Mesenchymal stem cell (in vitro differentiated cells and primary cell): ENCODE data around the gene SETSIP.

Experiments
- DNase-seq: peaks from one replicate; pipeline ENCODE4 v3.0.0-alpha.2; 2013
- H2AFZ ChIP-seq: one replicate; pipeline ENCODE4 v1.6.1; 2013; ENCODE audit warnings: low read depth, mild to moderate bottlenecking, control low read depth, inconsistent platforms, low read length, moderate library complexity
- H2AK5ac ChIP-seq: 2 replicates; pipeline ENCODE4 v1.6.1; 2013; ENCODE audit warnings: low read length, moderate library complexity, mild to moderate bottlenecking, inconsistent platforms; ENCODE audit not compliant: severe bottlenecking
- H2BK120ac ChIP-seq: one replicate; pipeline ENCODE4 v1.6.1; 2013; ENCODE audit warnings: low read depth, mild to moderate bottlenecking, inconsistent platforms, low read length, moderate library complexity
- H2BK12ac ChIP-seq, 2 experiments: one replicate each; pipeline ENCODE4 v1.6.1; 2013; ENCODE audit warnings: inconsistent platforms in 2 of 2, low read length in 2 of 2, mild to moderate bottlenecking in 2 of 2, moderate library complexity in 2 of 2, control low read depth in 1 of 2
- H2BK15ac ChIP-seq: one replicate; pipeline ENCODE4 v1.6.1; 2013; ENCODE audit warnings: mild to moderate bottlenecking, low read depth, inconsistent platforms; ENCODE audit not compliant: poor library complexity, severe bottlenecking
- H2BK5ac ChIP-seq: 2 replicates; pipeline ENCODE4 v1.6.1; 2013; ENCODE audit warnings: low read depth, mild to moderate bottlenecking, low read length, control low read depth, inconsistent platforms; ENCODE audit not compliant: poor library complexity, severe bottlenecking
- H3K14ac ChIP-seq, 2 experiments: one replicate each; pipeline ENCODE4 v1.6.1; 2013; ENCODE audit warnings: inconsistent platforms in 2 of 2, low read length in 2 of 2, control low read depth in 1 of 2, mild to moderate bottlenecking in 1 of 2, moderate library complexity in 1 of 2
- H3K18ac ChIP-seq, 2 experiments: one replicate each; pipeline ENCODE4 v1.6.1; 2013; ENCODE audit warnings: inconsistent platforms in 2 of 2, low read length in 2 of 2, control low read depth in 1 of 2, low read depth in 1 of 2, mild to moderate bottlenecking in 1 of 2
- H3K23ac ChIP-seq, 2 experiments: one replicate each; pipeline ENCODE4 v1.6.1; 2013; ENCODE audit warnings: inconsistent platforms in 2 of 2, low read length in 2 of 2, mild to moderate bottlenecking in 2 of 2, moderate library complexity in 2 of 2, control low read depth in 1 of 2
- H3K27ac ChIP-seq: 2 replicates; pipeline ENCODE4 v1.5.1; 2013; ENCODE audit warnings: mild to moderate bottlenecking, moderate library complexity, low read length, control low read depth, inconsistent platforms; ENCODE audit not compliant: poor library complexity, severe bottlenecking
- H3K27me3 ChIP-seq, 2 experiments: 2 replicates each; pipeline versions ENCODE4 v1.6.1 to v1.7.0; 2013; ENCODE audit warnings: low read length in 2 of 2, mild to moderate bottlenecking in 2 of 2, moderate library complexity in 2 of 2, control low read depth in 1 of 2, inconsistent platforms in 1 of 2; ENCODE audit not compliant: control insufficient read depth in 1 of 2, insufficient read depth in 1 of 2
- H3K36me3 ChIP-seq, 2 experiments: 2 replicates each; pipeline versions ENCODE4 v1.6.1 to v1.7.0; 2013; ENCODE audit warnings: low read length in 2 of 2, control low read depth in 1 of 2, inconsistent platforms in 1 of 2, low read depth in 1 of 2, mild to moderate bottlenecking in 1 of 2; ENCODE audit not compliant: insufficient read depth in 2 of 2, control insufficient read depth in 1 of 2
- H3K4ac ChIP-seq, 2 experiments: one replicate each; pipeline ENCODE4 v1.6.1; 2013; ENCODE audit warnings: inconsistent platforms in 2 of 2, low read length in 2 of 2, mild to moderate bottlenecking in 2 of 2, moderate library complexity in 2 of 2, control low read depth in 1 of 2, low read depth in 1 of 2
- H3K4me1 ChIP-seq: 2 replicates; pipeline ENCODE4 v1.6.1; 2013; ENCODE audit warnings: low read depth, low read length, control low read depth; ENCODE audit not compliant: control insufficient read depth, insufficient read depth
- H3K4me2 ChIP-seq: 2 replicates; pipeline ENCODE4 v1.6.1; 2013; ENCODE audit warnings: low read length, mild to moderate bottlenecking, inconsistent platforms; ENCODE audit not compliant: poor library complexity, severe bottlenecking
- H3K4me3 ChIP-seq, 2 experiments: 2 replicates each; pipeline versions ENCODE4 v1.5.1 to v1.7.0; 2013; ENCODE audit warnings: low read length in 2 of 2, mild to moderate bottlenecking in 2 of 2, control low read depth in 1 of 2, low read depth in 1 of 2; ENCODE audit not compliant: insufficient read depth in 1 of 2
- H3K79me1 ChIP-seq: replicated peaks from 2 replicates; pipeline ENCODE4 v1.6.1; 2013; ENCODE audit warnings: mild to moderate bottlenecking, control low read depth, low read length, inconsistent platforms; ENCODE audit not compliant: poor library complexity, severe bottlenecking
- H3K9ac ChIP-seq: 2 replicates; pipeline ENCODE4 v1.7.0; 2013; ENCODE audit warnings: mild to moderate bottlenecking, low read length, moderate library complexity
- H3K9me3 ChIP-seq: 2 replicates; pipeline ENCODE4 v1.7.0; 2013; ENCODE audit warnings: mild to moderate bottlenecking, low read length; ENCODE audit not compliant: control insufficient read depth
- H4K8ac ChIP-seq: one replicate; pipeline ENCODE4 v1.6.1; 2013; ENCODE audit warnings: inconsistent platforms, mild to moderate bottlenecking, low read length, moderate library complexity
- H4K91ac ChIP-seq: one replicate; pipeline ENCODE4 v1.6.1; 2013; ENCODE audit warnings: mild to moderate bottlenecking, low read length, inconsistent platforms
- WGBS: methylation state at CpG from one replicate; pipeline ENCODE4 v1.1.7; 2013; ENCODE audit warnings: mixed read lengths; 5-methylcytosine and 5-hydroxymethylcytosine counted together

SETSIP gene

GRCh38 chr1:92070892-92071291 lies 4.3 kb downstream of the SETSIP start:
- Histone ChIP-seq H3K4me3 (no peak overlapping the region), H4K91ac (no peak overlapping the region), H2BK120ac (no peak overlapping the region), H2AK5ac (no peak overlapping the region), H3K9ac (no peak overlapping the region), H4K8ac (no peak overlapping the region), H3K27ac (no peak overlapping the region), H3K4me1 (no peaks in the 10 kb centered on the region), H3K18ac (no peak overlapping the region), H3K9me3 (no peaks in the 10 kb centered on the region), H3K4me2 (no peak overlapping the region), H3K14ac (no peak overlapping the region), H3K27me3 (no peaks in the 10 kb centered on the region), H3K4ac (no peak overlapping the region), H3K79me1 (no peaks in the 10 kb centered on the region), H2BK12ac (no peak overlapping the region), H3K36me3 (no peaks in the 10 kb centered on the region), H2BK5ac (no peak overlapping the region), H2BK15ac (no peak overlapping the region), H3K23ac (no peak overlapping the region), H2AFZ (no peak overlapping the region)
- DNase-seq: no peak
- 100% methylated on average over 2 of the region's 2 CpGs for WGBS

GRCh38 chr1:92066321-92066720 lies 8.9 kb downstream of the SETSIP start:
- H3K18ac ChIP-seq: no peak overlapping the region

GRCh38 chr1:92065042-92065441 lies 10.2 kb downstream of the SETSIP start:
- H4K8ac ChIP-seq: no peak overlapping the region
- H2BK120ac ChIP-seq: no peak overlapping the region
- H3K9ac ChIP-seq: no peak overlapping the region
- no peaks in the 10 kb centered on the region for H3K9me3 ChIP-seq
- no peaks in the 10 kb centered on the region for H3K27me3 ChIP-seq
- no peak overlapping the region for H2BK5ac ChIP-seq
- H3K23ac ChIP-seq: no peak overlapping the region
- no peak overlapping the region for H3K18ac ChIP-seq
- no peaks in the 10 kb centered on the region for H3K4me1 ChIP-seq
- no peak overlapping the region for H3K4ac ChIP-seq
- no CpG with 5 or more reads among the region's 3 CpGs for WGBS
- no peak overlapping the region for H3K14ac ChIP-seq
- DNase-seq: peak; percentile 6
- H3K36me3 ChIP-seq: no peaks in the 10 kb centered on the region
- no peak overlapping the region for H3K27ac ChIP-seq
- no peak overlapping the region for H4K91ac ChIP-seq
- no peak overlapping the region for H3K4me2 ChIP-seq
- no peak overlapping the region for H2BK12ac ChIP-seq
- H2AK5ac ChIP-seq: no peak overlapping the region
- no peak overlapping the region for H2BK15ac ChIP-seq
- H2AFZ ChIP-seq: no peak overlapping the region
- H3K4me3 ChIP-seq: no peak overlapping the region
- no peaks in the 10 kb centered on the region for H3K79me1 ChIP-seq

More at GRCh38 chr1:92066321-92066720, 8.9 kb downstream of the SETSIP start:
- no peak overlapping the region for H3K9ac ChIP-seq
- H3K23ac ChIP-seq: no peak overlapping the region
- H3K4me2 ChIP-seq: no peak overlapping the region
- no peaks in the 10 kb centered on the region for H3K79me1 ChIP-seq
- H2BK120ac ChIP-seq: no peak overlapping the region
- H4K91ac ChIP-seq: no peak overlapping the region
- no peak overlapping the region for H2AFZ ChIP-seq
- no peak overlapping the region for H2BK5ac ChIP-seq
- H3K27ac ChIP-seq: no peak overlapping the region
- H3K27me3 ChIP-seq: no peaks in the 10 kb centered on the region
- H3K9me3 ChIP-seq: no peaks in the 10 kb centered on the region
- DNase-seq: no peak
- H3K4me1 ChIP-seq: no peaks in the 10 kb centered on the region
- no peak overlapping the region for H3K4ac ChIP-seq
- no peak overlapping the region for H3K4me3 ChIP-seq
- 92% methylated on average over 8 of the region's 8 CpGs for WGBS
- no peaks in the 10 kb centered on the region for H3K36me3 ChIP-seq
- no peak overlapping the region for H2AK5ac ChIP-seq
- H2BK12ac ChIP-seq: no peak overlapping the region
- no peak overlapping the region for H2BK15ac ChIP-seq
- no peak overlapping the region for H3K14ac ChIP-seq
- no peak overlapping the region for H4K8ac ChIP-seq

GRCh38 chr1:92051948-92052347 lies 23.3 kb downstream of the SETSIP start:
- Histone ChIP-seq H3K18ac (no peak overlapping the region), H4K8ac (no peak overlapping the region), H3K27ac (no peak overlapping the region), H2BK5ac (no peak overlapping the region), H3K23ac (no peak overlapping the region), H3K4me2 (no peak overlapping the region), H2AFZ (no peak overlapping the region), H2BK12ac (no peak overlapping the region), H3K4ac (no peak overlapping the region), H3K4me3 (no peak overlapping the region), H3K36me3 (no peaks in the 10 kb centered on the region), H3K9ac (no peak overlapping the region), H3K9me3 (no peaks in the 10 kb centered on the region), H2AK5ac (no peak overlapping the region), H3K4me1 (no peaks in the 10 kb centered on the region), H3K27me3 (no peaks in the 10 kb centered on the region), H2BK120ac (no peak overlapping the region), H3K79me1 (no peaks in the 10 kb centered on the region), H2BK15ac (no peak overlapping the region), H4K91ac (no peak overlapping the region), H3K14ac (no peak overlapping the region)
- no peak for DNase-seq
